HepG2 (cell line): ENCODE results near the gene GJC2. TPM values are rescaled to one million over a fixed set of nuclear protein-coding genes. Genes with fewer than 3 reads are reported as not detected.

Experiments used
- ATAC-seq: fragments of 200-7000 bp; cut with Tn5 transposase; 3 replicates; pipeline ENCODE4 v1.9.1; 2020; ENCODE audit warnings: mild to moderate bottlenecking, moderate library complexity
- BruUV-seq: library from RNA; stranded (reverse); fragments of 400-500 nt; replicated peaks from 2 replicates; lab custom pipeline; 2021; lab: Mats Ljungman, UMichigan
- CTCF ChIA-PET: fragments of 300-600 bp; formaldehyde crosslinking; extraction: SDS; loops from one replicate; lab custom pipeline; 2021; ENCODE audit warnings: low total read pairs, inconsistent platforms, low intra/inter-chr PET ratio; lab: Yijun Ruan, JAX
- POLR2A ChIA-PET: fragments of 350-600 bp; sonication (Branson Sonifier 250); formaldehyde crosslinking; loops from one replicate; lab custom pipeline; 2020; ENCODE audit warnings: antibody characterized with exemption, inconsistent platforms; lab: Yijun Ruan, JAX
- DNase-seq: peaks from one replicate; pipeline ENCODE4 v3.0.0-alpha.2; 2015; ENCODE audit warnings: low spot score
- FAIRE-seq: peaks from 3 replicates; lab custom pipeline; 2011; peaks lifted over from hg19 to GRCh38; lab: Jason Lieb, UNC
- H2AFZ ChIP-seq: one replicate; pipeline ENCODE4 v1.6.1; 2011; ENCODE audit warnings: low read length, inconsistent platforms
- H3K27ac ChIP-seq: fragments of 300-600 bp; 3 replicates; pipeline ENCODE4 v1.8.0; 2011; ENCODE audit warnings: mixed run types, mild to moderate bottlenecking, mixed read lengths, low read length, inconsistent platforms; ENCODE audit not compliant: insufficient read depth; ENCODE audit errors: extremely low read length
- H3K27me3 ChIP-seq, 2 experiments: fragments of 200-600 bp in 1 of 2; 2 replicates in 1 of 2; 3 replicates in 1 of 2; pipeline versions ENCODE4 v1.6.0 to v1.8.0; 2011; ENCODE audit warnings: low read length in 2 of 2, mild to moderate bottlenecking in 2 of 2, moderate library complexity in 2 of 2, inconsistent platforms in 1 of 2; ENCODE audit not compliant: insufficient read depth in 2 of 2, control insufficient read depth in 1 of 2
- H3K36me3 ChIP-seq, 2 experiments: fragments of 200-600 bp in 1 of 2; replicated peaks in 1 of 2; 2 replicates in 1 of 2; 3 replicates in 1 of 2; pipeline versions ENCODE4 v1.5.1 to v1.8.0; 2011; ENCODE audit warnings: low read length in 2 of 2, inconsistent platforms in 1 of 2; ENCODE audit not compliant: insufficient read depth in 2 of 2, control insufficient read depth in 1 of 2
- H3K4me1 ChIP-seq: 2 replicates; pipeline ENCODE4 v1.5.1; 2012; ENCODE audit warnings: low read length, inconsistent platforms; ENCODE audit not compliant: insufficient read depth
- H3K4me2 ChIP-seq: 2 replicates; pipeline ENCODE4 v1.6.0; 2011; ENCODE audit warnings: low read depth, low read length, inconsistent platforms
- H3K4me3 ChIP-seq, 3 experiments: fragments of 200-600 bp in 1 of 3; sonication (generic), shearing (Covaris generic) in 1 of 3; replicated peaks in 1 of 3; 2 replicates each; pipeline ENCODE4 v1.5.1; 2011 to 2016; ENCODE audit warnings: low read length in 3 of 3, inconsistent platforms in 2 of 3, low read depth in 2 of 3, mild to moderate bottlenecking in 2 of 3, control low read depth in 1 of 3, mixed read lengths in 1 of 3; ENCODE audit not compliant: insufficient read depth in 1 of 3
- H3K79me2 ChIP-seq: one replicate; pipeline ENCODE4 v1.6.1; 2011; ENCODE audit warnings: low read length, inconsistent platforms; ENCODE audit not compliant: insufficient read depth
- H3K9ac ChIP-seq: 2 replicates; pipeline ENCODE4 v1.6.0; 2011; ENCODE audit warnings: mild to moderate bottlenecking, low read depth, low read length, inconsistent platforms; ENCODE audit not compliant: insufficient read depth
- H3K9me3 ChIP-seq: 2 replicates; pipeline ENCODE4 v1.5.1; 2012; ENCODE audit warnings: mild to moderate bottlenecking, low read length
- H4K20me1 ChIP-seq: 2 replicates; pipeline ENCODE4 v1.6.0; 2011; ENCODE audit warnings: inconsistent platforms, mild to moderate bottlenecking, low read length, moderate library complexity; ENCODE audit not compliant: insufficient read depth
- ASH2L ChIP-seq: fragments of 300-600, 200-600 bp; sonication (generic); IDR thresholded peaks from 2 replicates; pipeline ENCODE4 v1.7.0; 2017; ENCODE audit warnings: low read depth, mild to moderate bottlenecking, moderate library complexity, mixed read lengths, low read length; ENCODE audit not compliant: insufficient read length
- CBX1 ChIP-seq: IDR thresholded peaks from one replicate; pipeline ENCODE4 v1.6.1; 2016; ENCODE audit warnings: antibody characterized with exemption, low read depth
- GFI1 ChIP-seq: sonication (generic); formaldehyde crosslinking; IDR thresholded peaks from 2 replicates; pipeline ENCODE4 v1.5.0; 2020; ENCODE audit warnings: missing genetic modification reagents, mild to moderate bottlenecking, borderline replicate concordance
- JDP2 ChIP-seq: sonication (generic); formaldehyde crosslinking; IDR thresholded peaks from 2 replicates; pipeline ENCODE4 v1.8.1; 2022; ENCODE audit warnings: missing genetic modification reagents, borderline replicate concordance
- PCBP2 ChIP-seq: fragments of 200-400 bp; formaldehyde crosslinking; optimal IDR thresholded peaks from 2 replicates; pipeline ENCODE3; 2018; ENCODE audit warnings: low read length, low read depth; ENCODE audit not compliant: poor library complexity, severe bottlenecking
- RBM22 ChIP-seq: fragments of 200-400 bp; formaldehyde crosslinking; optimal IDR thresholded peaks from 2 replicates; pipeline ENCODE3; 2017; ENCODE audit warnings: mild to moderate bottlenecking, low read length, moderate library complexity
- RNF2 ChIP-seq: fragments of 450-650 bp; conservative IDR thresholded peaks from 2 replicates; pipeline ENCODE4 v1.6.1; 2016; ENCODE audit warnings: low read depth
- ZMAT3 ChIP-seq: sonication (generic); formaldehyde crosslinking; conservative IDR thresholded peaks from 2 replicates; pipeline ENCODE4 v1.7.0; 2021; ENCODE audit warnings: missing genetic modification reagents
- ZNF543 ChIP-seq: sonication (generic); formaldehyde crosslinking; IDR thresholded peaks from 2 replicates; pipeline ENCODE4 v1.4.0; 2020; ENCODE audit warnings: mild to moderate bottlenecking, missing genetic modification reagents
- ZNF674 ChIP-seq: sonication (generic); formaldehyde crosslinking; IDR thresholded peaks from 2 replicates; pipeline ENCODE4 v1.5.0; 2020; ENCODE audit warnings: low read depth, mild to moderate bottlenecking, missing genetic modification reagents
- WGBS: methylation state at CpG from one replicate; pipeline ENCODE4 v1.1.6; 2017; ENCODE audit warnings: low lambda C conversion rate; 5-methylcytosine and 5-hydroxymethylcytosine counted together
- in situ Hi-C: cut with HindIII; loops from 2 replicates; pipeline ENCODE4 v1.10.0; 2017; ENCODE audit warnings: low pct_unique_long_range_greater_than_20kb; ENCODE audit not compliant: extremely low pct_ligation_motif_present
- intact Hi-C: fragments of 100-400 bp; cut with micrococcal nuclease; formaldehyde crosslinking; loops from one replicate; pipeline ENCODE4 v1.10.0; 2022; ENCODE audit not compliant: unreplicated experiment
- polyA plus RNA-seq, 8 experiments: library from polyadenylated mRNA; depleted of rRNA in 3 of 8; stranded (reverse) in 7 of 8; unstranded in 1 of 8; fragments of >200 nt; fragmentation: Illumina TruSeq in 4 of 8; extraction: Trizol in 4 of 8; gene quantifications; 2 replicates each; pipeline versions ENCODE4 v1.2.1 to v1.2.3, GENCODE V29; 2011 to 2016; ENCODE audit warnings: low read depth in 4 of 8, missing spikeins in 1 of 8, mixed read lengths in 1 of 8; ENCODE audit not compliant: insufficient read depth in 1 of 8
- total RNA-seq, 5 experiments: library from RNA; depleted of rRNA; stranded (reverse); fragments of >200 nt; fragmentation: Illumina TruSeq; extraction: Trizol; gene quantifications; 2 replicates each; pipeline ENCODE4 v1.2.3, GENCODE V29; 2016; ENCODE audit warnings: low read depth in 1 of 5
- TF ChIP-seq, protein P1 (sequence below): IDR thresholded peaks from 2 replicates; pipeline ENCODE4 v1.6.1; 2012; ENCODE audit warnings: low read length, improper control_type of control experiment

Gene GJC2
- total and polyA plus RNA-seq, 2 of the 13 experiments (the other 11 are each of a cell fraction or from before 2014, with no cell fraction given), result 1.6 to 3.8 TPM

DNA sequence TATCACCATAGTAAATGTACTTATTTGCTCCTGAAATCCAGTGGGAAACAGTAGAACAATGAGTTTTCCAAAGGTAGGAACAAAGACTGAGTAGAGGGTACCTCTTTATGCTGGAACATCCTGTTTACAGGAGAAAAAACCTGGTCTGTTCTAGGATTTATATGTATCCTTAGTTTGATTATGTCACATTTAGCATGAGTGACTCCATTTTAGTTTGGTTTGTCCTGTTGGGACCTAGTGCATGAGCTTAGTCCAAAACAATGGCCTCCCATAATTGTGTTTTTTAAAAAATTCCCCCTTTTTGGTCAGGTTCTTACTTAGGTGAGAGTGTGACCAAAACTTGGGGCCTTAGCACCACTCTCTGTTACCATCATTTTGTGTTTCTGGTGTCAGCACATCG is 37.1 kb upstream of the GJC2 start:
- in situ Hi-C loops (no loop called here), intact Hi-C loops (no loop called here)
- DNase-seq (no peak), ATAC-seq (no peak), FAIRE-seq (no peak)
- Histone ChIP-seq H3K9me3 (peaks cover 10% of the 10 kb centered on the region; the same call in 1 of the 2 replicates), H3K4me2 (no peak overlapping the region), H3K4me3 (no peak overlapping the region), H3K9ac (no peak overlapping the region), H2AFZ (no peak overlapping the region), H4K20me1 (no peaks in the 10 kb centered on the region), H3K4me1 (peaks cover 42% of the 10 kb centered on the region), H3K36me3 (no peaks in the 10 kb centered on the region), H3K27ac (no peak overlapping the region), H3K79me2 (peaks cover 14% of the 10 kb centered on the region), H3K27me3 (no peaks in the 10 kb centered on the region; a peak in 1 of 5 replicates)
- BruUV-seq, result no TSS peak
- CTCF ChIA-PET, result no interaction called here
- POLR2A ChIA-PET, result interaction anchor here (0.8 kb wide), 1 partner anchor 52 kb away, joined by 3 read pairs; the partner anchor contains the start of gene IBA57
- no peak for TF ChIP-seq RNF2
- TF ChIP-seq ZNF543, result no peak
- TF ChIP-seq GFI1 (CRISPR knock-in tag), result no peak
- no peak for TF ChIP-seq PCBP2
- TF ChIP-seq CBX1, result no peak
- no peak for TF ChIP-seq JDP2 (CRISPR knock-in tag)
- TF ChIP-seq ZMAT3 (CRISPR knock-in tag), result no peak
- TF ChIP-seq RBM22, result no peak
- TF ChIP-seq, protein P1, sequence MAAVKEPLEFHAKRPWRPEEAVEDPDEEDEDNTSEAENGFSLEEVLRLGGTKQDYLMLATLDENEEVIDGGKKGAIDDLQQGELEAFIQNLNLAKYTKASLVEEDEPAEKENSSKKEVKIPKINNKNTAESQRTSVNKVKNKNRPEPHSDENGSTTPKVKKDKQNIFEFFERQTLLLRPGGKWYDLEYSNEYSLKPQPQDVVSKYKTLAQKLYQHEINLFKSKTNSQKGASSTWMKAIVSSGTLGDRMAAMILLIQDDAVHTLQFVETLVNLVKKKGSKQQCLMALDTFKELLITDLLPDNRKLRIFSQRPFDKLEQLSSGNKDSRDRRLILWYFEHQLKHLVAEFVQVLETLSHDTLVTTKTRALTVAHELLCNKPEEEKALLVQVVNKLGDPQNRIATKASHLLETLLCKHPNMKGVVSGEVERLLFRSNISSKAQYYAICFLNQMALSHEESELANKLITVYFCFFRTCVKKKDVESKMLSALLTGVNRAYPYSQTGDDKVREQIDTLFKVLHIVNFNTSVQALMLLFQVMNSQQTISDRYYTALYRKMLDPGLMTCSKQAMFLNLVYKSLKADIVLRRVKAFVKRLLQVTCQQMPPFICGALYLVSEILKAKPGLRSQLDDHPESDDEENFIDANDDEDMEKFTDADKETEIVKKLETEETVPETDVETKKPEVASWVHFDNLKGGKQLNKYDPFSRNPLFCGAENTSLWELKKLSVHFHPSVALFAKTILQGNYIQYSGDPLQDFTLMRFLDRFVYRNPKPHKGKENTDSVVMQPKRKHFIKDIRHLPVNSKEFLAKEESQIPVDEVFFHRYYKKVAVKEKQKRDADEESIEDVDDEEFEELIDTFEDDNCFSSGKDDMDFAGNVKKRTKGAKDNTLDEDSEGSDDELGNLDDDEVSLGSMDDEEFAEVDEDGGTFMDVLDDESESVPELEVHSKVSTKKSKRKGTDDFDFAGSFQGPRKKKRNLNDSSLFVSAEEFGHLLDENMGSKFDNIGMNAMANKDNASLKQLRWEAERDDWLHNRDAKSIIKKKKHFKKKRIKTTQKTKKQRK, result no peak
- no peak for TF ChIP-seq ASH2L
- no peak for TF ChIP-seq ZNF674 (CRISPR knock-in tag)
- 68% methylated on average over 1 of the region's 1 CpG for WGBS
